HG02840 (cell line): ENCODE results near the gene COL6A1.

Source experiments
- ATAC-seq: cut with Tn5 transposase; IDR thresholded peaks from one replicate; pipeline ENCODE4 v1.9.1; 2021; ENCODE audit warnings: mild to moderate bottlenecking, moderate library complexity, moderate number of reproducible peaks; ENCODE audit not compliant: unreplicated experiment, low FRiP score

COL6A1 gene

GRCh38 chr21:45979651-45980050 is 1.9 kb upstream of the COL6A1 start:
- no peak for ATAC-seq

DNA sequence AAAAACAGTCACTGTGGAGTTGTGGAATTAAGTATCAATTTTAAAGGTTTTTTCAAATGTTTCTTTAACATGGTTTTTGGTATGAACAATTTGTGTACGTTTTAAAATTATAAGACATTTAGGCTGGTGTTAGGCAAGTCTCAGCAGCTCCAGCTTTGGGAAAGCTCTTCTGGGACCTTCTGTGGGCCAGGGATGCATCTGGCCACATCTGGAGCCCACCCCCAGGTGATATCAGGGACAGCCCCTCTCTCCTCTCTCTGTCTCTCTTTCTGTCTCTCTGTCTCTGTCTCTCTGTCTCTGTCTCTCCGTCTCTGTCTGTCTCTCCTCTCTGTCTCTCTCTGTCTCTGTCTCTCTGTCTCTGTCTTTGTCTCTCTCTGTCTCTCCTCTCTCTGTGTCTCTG is 1.3 kb upstream of the COL6A1 start:
- no peak for ATAC-seq

- ATAC-seq, result no peak
These were observed 873 bp upstream of the COL6A1 start for GRCh38 chr21:45980697-45981096.

- ATAC-seq, result no peak
These were observed 655 bp downstream of the COL6A1 start for GRCh38 chr21:45982092-45982757.

DNA sequence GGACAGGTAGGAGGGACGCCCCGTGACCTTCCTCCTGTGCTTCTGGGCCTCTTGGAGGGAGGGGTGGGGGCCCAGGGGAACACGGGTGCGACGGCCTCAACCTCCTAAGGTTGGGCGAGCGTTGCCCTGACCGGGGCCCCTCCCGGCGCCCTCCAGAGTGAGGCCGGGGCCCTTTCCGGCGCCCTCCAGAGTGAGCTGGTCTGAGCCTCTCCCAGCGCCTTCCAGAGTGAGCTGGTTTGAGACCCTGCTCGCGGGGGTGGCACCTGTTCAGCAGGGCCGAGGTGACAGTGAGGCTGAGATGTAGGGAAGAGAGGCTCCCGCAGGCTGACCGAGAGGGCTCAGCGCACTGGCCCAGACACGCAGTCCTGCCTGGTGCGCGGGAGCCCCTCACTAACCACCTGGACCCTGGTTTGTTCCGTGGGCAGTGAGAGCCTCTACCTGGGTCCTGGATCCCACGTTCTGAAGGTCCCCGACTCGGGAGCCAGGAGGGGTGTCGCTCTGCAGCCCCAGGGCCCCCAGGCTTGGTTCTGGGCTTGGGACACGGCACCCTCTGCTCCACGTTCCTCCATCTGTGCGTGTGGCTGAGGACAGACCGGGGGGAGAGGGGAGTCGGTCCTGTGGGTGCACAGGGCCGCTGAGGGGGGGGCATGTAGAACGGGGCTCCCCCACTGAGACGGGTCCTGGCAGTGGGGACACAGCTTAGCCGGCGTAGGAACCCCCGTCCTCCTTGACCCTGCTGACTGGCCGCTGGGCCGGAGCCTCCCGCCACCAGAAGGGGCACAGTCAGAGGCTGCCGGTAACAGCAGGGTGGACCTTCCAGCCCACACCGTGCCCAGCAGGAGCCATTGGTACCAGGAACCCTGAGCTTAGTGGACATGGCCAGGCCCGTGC is 1.4 kb downstream of the COL6A1 start:
- ATAC-seq, result no peak

DNA sequence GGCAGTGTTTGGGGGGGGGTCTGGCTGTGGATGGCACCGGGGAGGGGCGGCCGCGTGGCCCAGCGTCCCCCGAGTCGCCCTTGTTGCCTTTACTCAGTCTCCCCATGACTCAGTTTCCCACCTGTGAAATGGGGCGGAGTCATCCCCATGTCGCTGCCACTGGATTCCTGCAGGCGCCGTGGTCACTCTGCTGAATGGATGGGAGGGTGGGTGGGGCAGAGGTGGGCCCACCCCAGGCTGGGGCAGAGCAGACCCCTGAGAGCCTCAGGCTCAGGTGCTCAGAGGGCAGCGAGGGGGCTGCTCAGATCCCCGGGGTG is 2.0 kb downstream of the COL6A1 start:
- no peak for ATAC-seq

DNA sequence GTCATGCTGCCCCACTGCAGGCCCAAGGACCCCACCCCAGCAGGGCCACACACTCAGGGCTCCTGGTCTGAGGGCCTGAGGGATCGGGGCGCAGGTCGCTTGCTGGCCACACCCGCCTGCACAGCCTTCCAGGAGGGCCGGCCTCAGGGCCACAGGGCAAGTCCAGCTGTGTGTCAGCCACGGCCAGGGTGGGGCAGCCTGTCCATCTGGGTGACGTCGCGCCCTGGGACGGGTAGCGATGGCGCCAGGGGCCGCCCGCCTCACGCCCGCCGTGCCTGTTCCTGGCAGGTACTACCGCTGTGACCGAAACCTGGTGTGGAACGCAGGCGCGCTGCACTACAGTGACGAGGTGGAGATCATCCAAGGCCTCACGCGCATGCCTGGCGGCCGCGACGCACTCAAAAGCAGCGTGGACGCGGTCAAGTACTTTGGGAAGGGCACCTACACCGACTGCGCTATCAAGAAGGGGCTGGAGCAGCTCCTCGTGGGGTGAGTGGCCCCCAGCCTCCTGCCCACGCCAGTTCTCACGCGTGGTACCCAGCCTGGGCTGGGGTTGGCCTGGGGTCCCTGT is 2.5 kb downstream of the COL6A1 start:
- ATAC-seq, result no peak

DNA sequence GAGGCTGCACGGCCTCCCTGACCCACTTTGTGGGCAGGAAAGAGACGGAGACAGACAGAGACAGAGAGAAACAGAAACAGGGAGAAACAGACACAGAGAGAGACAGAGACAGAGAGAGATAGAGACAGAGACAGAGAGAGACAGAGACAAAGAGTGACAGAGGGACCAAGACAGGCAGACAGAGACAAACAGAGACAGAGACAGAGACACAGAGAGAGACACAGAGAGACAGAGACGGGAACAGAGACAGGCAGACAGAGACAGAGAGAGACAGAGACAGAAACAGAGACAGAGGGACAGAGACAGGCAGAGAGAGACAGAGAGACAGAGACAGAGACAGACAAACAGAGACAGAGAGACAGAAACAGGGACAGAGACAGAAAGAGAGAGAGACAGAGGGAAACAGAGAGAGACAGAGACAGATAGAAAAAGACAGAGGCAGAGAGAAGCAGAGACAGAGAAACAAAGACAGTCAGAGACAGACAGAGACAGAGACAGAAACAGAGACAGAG is 3.1 kb downstream of the COL6A1 start:
- ATAC-seq, result no peak

- ATAC-seq, result no peak
These were observed 4.1 kb downstream of the COL6A1 start for GRCh38 chr21:45985471-45986315.

GRCh38 chr21:45986316-45987051 is 4.9 kb downstream of the COL6A1 start:
- no peak for ATAC-seq

DNA sequence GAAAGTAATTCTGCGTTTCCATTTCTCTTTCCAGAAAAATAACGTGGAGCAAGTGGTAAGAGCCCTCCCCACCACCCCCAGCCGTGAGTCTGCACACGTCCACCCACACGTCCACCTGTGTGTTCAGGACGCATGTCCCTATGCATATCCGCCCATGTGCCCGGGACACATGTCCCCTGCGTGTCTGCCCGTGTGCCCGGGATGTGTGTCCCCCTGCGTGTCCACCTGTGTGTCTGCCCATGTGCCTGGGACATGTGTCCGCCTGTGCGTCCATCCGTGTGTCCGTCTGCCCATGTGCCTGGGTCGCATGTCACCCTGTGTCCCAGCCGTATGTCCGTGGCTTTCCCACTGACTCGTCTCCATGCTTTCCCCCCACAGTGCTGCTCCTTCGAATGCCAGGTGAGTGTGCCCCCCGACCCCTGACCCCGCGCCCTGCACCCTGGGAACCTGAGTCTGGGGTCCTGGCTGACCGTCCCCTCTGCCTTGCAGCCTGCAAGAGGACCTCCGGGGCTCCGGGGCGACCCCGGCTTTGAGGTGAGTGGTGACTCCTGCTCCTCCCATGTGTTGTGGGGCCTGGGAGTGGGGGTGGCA is 5.6 kb downstream of the COL6A1 start:
- ATAC-seq, result no peak

- ATAC-seq, result no peak
These were observed 7.1 kb downstream of the COL6A1 start for GRCh38 chr21:45988366-45989347.

DNA sequence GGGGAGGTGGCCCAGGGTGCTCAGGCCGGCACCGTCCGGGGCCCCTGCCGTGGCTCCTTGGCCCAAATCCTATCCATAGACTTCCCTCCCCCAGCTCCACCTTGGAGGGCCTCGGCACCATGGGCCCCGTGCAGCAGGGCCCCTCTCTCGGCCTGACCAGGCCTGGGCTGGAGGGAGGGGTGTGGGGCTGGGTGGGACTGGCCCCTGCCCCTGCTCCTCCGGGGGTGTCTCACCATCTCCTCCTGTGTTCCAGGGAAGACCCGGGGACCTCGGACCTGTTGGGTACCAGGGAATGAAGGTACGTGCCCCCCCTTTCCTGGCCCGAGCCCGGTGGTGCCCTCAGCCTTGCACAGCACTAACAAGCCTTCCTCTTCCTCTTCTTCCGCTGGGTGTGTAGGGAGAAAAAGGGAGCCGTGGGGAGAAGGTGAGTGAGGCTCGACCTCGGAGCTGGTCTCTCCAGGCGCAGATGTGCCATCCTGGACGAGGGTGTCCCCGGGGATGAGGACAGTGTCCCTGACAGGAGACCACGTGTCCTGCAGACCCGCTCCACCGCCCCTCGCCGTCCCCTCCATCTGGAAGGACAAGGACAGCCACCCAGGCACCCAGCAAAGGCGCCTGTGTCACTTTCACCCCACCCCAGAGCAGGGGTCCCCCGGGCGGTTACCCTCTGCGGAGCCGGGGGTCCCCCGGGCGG is 7.9 kb downstream of the COL6A1 start:
- ATAC-seq, result no peak

GRCh38 chr21:45990049-45990711 is 8.6 kb downstream of the COL6A1 start:
- ATAC-seq, result no peak

DNA sequence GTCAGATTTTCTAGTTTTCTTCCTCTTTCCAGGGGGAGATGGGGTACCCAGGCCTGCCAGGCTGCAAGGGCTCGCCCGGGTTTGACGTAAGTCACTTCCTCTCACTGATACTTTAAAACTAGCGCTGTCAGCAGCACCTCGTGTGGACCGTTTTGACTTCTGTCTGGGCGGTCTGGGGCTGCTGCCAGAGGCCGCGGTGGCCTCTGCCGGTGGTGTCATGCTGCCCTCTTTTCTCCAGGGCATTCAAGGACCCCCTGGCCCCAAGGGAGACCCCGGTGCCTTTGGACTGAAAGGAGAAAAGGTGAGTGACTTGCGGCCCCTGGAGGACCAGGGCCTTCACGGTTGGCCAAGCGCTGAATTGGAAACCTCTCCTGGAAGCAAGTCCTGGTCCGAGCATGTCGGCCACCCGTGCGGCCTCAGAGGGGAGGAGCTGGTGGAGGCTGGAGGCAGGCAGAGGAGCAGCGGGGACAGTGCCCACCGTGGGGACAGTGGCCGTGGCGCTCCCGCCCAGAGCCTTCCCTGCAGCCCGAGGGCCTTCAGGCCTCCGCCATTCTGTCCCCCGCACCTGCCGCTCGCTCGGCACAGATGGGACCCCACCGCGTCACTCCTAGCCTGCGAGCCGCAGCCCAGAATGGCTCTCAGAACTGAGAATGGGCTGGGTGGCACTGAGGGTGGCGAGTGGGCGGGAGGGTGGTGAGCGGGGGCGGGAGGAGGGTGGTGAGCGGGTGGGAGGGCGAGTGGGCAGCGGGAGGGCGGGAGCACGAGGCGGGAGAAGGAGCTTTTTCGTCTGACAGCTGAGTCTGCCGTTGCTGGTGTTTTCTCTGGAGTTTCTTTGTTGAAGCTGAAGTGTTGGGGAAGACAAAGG is 9.4 kb downstream of the COL6A1 start:
- ATAC-seq, result no peak

GRCh38 chr21:45991606-45992300 is 10.2 kb downstream of the COL6A1 start:
- ATAC-seq, result no peak
